Activated CD4-positive, alpha-beta T cell treated with anti-CD3 and anti-CD28 coated beads, Interleukin-2, amount 50 U/mL, for 16 hours (primary cell): ENCODE results near the gene ZNF862.

Source experiments
- DNase-seq: peaks from one replicate; pipeline ENCODE4 v3.0.0-alpha.2; 2020

ZNF862 gene

GRCh38 chr7:149838224-149838991 lies at the start of gene ZNF862:
TSS of gene ZNF862 (plus strand) at chr7:149838375. CDS start at chr7:149838612, 237 bp downstream.
- DNase-seq = peak; percentile 98

DNA sequence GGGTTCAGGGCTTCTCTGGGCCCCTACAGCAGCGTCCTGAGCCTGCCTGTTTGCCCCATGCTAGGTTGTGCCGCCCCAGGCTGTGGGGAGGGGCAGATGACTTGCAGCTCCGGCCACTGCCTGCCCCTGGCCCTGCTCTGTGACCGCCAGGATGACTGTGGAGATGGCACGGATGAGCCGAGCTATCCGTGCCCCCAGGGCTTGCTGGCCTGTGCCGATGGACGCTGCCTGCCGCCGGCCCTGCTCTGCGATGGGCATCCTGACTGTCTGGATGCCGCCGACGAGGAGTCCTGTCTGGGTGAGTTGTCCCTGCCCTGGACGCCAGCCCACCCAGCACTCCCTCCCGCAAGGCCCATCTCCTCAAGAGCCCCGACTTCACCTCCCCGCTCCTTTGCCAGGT lies 49.1 kb upstream of the ZNF862 start:
- DNase-seq = no peak

DNA sequence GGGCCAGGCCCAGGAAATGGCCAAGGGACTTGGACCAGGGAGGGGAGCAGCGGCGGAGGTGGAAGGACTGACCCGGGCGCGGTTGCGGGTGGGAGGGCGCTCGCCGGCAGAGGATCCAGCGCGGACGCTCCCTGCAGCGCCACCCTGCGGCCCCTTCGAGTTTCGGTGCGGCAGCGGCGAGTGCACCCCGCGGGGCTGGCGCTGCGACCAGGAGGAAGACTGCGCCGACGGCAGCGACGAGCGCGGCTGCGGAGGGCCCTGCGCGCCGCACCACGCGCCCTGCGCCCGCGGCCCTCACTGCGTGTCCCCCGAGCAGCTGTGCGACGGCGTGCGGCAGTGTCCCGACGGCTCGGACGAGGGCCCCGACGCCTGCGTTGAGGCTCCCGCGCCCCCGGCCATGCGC lies 48.0 kb upstream of the ZNF862 start:
- DNase-seq = peak; percentile 32

DNA sequence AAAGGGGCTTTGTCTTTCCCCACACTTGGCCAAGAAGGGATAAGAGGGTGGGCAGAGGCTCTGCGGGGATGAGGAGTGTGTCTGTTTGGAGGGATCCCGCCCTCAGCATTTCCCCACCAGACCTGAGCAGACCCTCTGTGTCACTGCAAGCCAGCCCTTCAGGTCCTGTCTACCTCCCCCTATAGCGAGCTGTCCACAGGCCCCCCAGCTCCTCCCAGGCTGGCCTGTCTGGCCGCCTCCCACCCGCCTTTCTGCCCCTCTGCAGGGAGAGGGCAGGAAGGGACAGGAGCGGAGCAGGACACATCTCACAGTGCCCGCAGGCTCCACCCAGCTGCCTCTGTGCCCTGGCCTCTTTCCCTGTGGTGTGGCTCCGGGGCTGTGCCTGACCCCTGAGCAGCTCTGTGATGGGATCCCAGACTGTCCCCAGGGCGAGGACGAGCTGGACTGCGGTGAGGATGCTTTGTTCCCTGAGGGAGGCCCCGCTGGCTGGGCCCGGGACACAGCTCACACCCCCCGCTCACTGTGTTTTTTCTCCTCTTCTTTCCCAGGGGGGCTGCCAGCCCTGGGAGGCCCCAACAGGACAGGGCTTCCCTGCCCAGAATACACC lies 47.3 kb upstream of the ZNF862 start:
- DNase-seq = no peak

GRCh38 chr7:149791411-149792219 lies 46.6 kb upstream of the ZNF862 start:
- no peak for DNase-seq

DNA sequence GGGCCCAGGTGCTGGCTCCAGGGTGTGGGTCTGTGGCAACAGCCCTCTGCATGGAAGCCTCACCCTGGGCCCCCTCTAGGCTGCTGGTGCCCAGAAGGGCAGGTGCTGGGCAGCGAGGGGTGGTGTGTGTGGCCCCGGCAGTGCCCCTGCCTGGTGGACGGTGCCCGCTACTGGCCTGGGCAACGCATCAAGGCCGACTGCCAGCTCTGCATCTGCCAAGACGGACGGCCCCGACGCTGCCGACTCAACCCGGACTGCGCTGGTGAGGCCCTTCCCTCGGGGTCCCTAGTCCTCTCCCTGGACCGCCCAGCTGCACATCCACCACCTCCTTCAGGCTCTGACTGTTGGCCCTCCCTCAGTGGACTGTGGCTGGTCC lies 46.0 kb upstream of the ZNF862 start:
- no peak for DNase-seq

DNA sequence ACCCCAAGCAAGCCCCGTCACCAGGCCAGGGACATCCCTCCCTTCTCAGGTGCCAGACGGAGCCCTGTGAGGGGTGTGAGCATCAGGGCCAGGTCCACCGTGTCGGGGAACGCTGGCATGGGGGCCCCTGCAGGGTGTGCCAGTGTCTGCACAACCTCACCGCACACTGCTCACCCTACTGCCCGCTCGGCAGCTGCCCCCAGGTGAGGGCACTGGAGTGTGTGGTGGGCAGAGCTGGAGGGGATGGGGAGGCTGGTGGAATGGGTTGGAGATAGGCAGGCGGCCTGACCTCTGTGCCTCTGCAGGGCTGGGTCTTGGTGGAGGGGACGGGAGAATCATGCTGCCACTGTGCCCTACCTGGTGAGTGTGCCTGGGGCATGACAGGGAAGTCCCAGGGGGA lies 44.9 kb upstream of the ZNF862 start:
- DNase-seq = no peak

DNA sequence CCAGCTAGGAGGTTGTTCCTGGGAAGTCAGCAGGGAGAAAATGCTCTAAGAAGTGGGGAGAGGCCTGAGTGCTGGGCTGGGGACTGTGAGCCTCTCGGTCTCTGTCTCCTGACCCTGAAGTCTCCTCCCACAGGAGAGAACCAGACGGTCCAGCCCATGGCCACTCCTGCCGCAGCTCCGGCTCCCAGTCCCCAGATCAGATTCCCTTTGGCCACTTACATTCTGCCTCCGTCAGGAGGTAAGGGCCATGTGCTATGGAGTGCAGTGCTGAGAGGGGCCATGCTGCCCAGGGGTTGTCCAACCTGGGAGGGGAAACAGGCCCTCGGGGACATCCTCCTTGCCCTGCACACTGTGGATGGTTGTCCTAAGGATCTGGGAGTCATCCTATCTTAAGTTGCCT lies 43.5 kb upstream of the ZNF862 start:
- DNase-seq = no peak

DNA sequence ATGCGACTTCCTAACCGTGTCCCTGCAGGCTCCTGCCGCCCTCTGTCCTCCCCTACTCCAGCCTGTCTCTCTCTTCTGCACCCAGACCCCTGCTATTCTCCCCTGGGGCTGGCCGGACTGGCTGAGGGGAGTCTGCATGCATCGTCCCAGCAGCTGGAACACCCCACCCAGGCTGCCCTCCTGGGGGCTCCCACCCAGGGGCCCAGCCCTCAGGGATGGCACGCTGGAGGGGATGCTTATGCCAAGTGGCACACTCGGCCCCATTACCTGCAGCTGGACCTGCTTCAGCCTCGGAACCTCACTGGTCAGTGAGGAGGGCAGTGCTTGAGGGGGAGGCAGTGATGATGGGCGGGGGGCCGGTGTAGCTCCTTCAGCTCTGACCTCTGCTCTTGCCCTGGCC lies 43.0 kb upstream of the ZNF862 start:
- no peak for DNase-seq

DNA sequence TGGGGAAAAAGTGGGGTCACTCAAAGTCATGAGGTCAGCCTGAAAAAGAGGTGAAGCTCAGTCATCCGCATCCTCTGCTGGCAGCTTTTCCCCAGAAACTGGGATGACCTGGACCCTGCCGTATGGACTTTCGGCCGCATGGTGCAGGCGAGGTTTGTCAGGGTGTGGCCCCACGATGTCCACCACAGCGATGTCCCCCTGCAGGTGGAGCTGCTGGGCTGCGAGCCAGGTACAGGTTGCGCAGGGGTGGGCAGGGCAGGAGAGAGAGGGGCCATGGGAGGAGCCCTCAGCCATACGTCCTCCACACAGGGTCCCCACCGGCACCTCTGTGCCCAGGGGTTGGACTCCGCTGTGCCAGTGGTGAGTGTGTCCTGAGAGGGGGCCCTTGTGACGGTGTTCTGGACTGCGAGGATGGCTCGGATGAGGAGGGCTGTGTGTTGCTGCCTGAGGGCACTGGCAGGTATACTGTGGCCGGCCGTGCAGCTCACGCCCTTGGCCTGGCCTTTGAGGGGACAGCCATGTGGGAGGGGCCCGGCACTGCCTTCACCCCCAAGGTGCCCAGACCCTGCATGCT lies 41.8 kb upstream of the ZNF862 start:
- no peak for DNase-seq

GRCh38 chr7:149797771-149798170 lies 40.4 kb upstream of the ZNF862 start:
- DNase-seq = no peak

GRCh38 chr7:149799397-149800168 lies 38.6 kb upstream of the ZNF862 start:
- peak; percentile 27 for DNase-seq

GRCh38 chr7:149800169-149800555 lies 38.0 kb upstream of the ZNF862 start:
- DNase-seq = no peak

DNA sequence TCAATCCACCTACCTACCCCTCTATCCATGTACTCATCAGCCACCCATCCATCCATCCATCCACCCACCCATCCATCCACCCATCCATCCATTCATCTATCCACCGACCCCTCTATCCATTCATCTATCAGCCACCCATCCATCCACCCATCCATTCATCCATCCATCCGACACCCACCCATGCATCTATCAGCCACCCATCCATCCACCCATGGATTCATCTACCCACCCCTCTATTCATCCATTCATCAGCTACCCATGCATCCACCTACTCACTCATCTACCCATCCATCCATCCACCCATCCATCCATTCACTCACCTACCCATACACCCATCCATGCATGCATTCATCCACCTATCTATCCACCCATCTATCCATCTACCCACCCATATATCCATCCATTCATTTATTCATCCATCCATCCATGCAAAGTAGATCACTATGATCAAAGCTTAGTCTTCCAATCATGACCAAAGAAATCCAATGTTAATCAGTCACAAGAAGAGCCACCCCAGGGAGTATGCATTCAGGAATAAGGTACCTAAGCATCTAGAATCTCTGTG lies 37.1 kb upstream of the ZNF862 start:
- no peak for DNase-seq

- DNase-seq = no peak
Observed at GRCh38 chr7:149801816-149802215, 36.4 kb upstream of the ZNF862 start.

- no peak for DNase-seq
Observed at GRCh38 chr7:149802966-149803365, 35.2 kb upstream of the ZNF862 start.

DNA sequence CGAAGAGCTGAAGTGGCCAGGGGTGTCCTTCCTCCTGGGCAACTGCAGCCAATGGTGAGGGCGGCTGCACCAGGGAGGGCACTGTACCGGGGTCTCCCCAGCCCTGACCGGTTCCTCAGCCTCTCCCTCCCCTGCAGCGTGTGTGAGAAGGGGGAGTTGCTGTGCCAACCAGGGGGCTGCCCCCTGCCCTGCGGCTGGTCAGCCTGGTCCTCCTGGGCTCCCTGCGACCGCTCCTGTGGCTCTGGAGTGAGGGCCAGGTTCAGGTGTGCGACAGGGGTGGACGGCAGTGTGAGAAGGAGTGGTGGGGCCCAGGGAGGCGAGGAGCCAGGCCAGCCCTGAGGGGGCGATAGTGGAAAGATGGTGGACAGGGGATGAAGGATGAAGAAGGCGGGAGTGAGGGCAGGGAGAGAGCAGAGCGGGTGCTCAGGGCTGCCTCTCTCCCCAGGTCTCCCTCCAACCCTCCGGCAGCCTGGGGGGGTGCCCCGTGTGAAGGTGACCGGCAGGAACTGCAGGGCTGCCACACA lies 34.6 kb upstream of the ZNF862 start:
- DNase-seq = no peak

DNA sequence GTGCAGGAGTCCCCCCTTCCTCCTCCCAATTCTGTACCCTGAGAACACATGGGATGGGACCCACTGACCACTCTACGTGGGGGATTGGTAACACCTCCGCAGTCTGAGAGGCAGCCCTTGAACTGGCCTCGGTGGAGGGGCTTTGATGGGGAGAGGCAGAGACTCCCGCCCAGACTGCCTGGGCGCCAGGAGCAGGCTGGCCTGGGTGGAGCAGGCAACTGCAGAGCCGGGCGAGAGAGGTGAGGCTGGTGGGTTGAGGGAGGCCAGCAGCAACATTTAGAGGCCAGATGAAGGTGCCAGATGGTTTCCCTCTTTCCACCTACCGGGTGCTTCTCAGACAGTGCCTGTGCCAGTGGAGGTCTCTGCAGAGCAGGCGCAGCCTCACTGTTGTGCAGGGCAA lies 34.1 kb upstream of the ZNF862 start:
- DNase-seq = no peak

GRCh38 chr7:149806726-149807125 lies 31.4 kb upstream of the ZNF862 start:
- DNase-seq = no peak

- no peak for DNase-seq
Observed at GRCh38 chr7:149808311-149808710, 29.9 kb upstream of the ZNF862 start.

- DNase-seq = no peak
Observed at GRCh38 chr7:149809215-149809614, 29.0 kb upstream of the ZNF862 start.

DNA sequence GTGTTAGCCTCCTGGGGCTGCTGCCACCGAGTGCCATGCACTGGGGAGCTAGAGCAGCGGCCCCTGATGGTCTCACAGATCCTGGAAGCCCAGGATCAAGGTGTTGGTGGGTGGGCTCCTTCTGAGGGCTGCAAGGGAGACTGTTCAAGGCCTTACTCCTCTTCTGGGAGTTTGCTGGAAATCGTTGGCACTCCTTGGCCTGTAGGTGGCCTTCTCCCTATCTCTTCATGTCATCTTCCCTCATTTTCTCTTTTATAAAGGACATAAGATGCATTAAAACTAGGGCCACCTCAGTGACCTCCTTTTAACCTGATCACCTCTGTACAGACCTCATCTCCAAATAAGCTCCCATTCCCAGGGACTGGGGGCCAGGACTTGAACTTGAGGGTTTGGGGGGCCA lies 27.0 kb upstream of the ZNF862 start:
- no peak for DNase-seq
